GM19099 (cell line): ENCODE results near the gene PRKD2.

Source experiments
- POLR2A ChIP-seq: IDR thresholded peaks from 3 replicates; pipeline ENCODE4 v1.6.1; 2011; ENCODE audit warnings: low read depth; ENCODE audit not compliant: insufficient read length; ENCODE audit errors: extremely low read depth

The PRKD2 gene

GRCh38 chr19:46745521-46746280 is 28.8 kb upstream of the PRKD2 start, which contains the start of gene FKRP:
FKRP (plus strand) TSS chr19:46746057; CDS start chr19:46755451, 9,394 bp downstream.
- peak; percentile 11 for TF ChIP-seq POLR2A

- no peak for TF ChIP-seq POLR2A
Measured at GRCh38 chr19:46745030-46745429, 28.1 kb upstream of the PRKD2 start.

- no peak for TF ChIP-seq POLR2A
Measured at GRCh38 chr19:46744005-46744691, 27.2 kb upstream of the PRKD2 start.

GRCh38 chr19:46742926-46743480 is 26.1 kb upstream of the PRKD2 start:
- no peak for TF ChIP-seq POLR2A

- TF ChIP-seq POLR2A, result no peak
Measured at GRCh38 chr19:46741447-46741846, 24.5 kb upstream of the PRKD2 start.

GRCh38 chr19:46739290-46739771 is 22.4 kb upstream of the PRKD2 start:
- TF ChIP-seq POLR2A, result no peak

- no peak for TF ChIP-seq POLR2A
Measured at GRCh38 chr19:46737761-46738171, 20.9 kb upstream of the PRKD2 start.

- no peak for TF ChIP-seq POLR2A
Measured at GRCh38 chr19:46737298-46737654, 20.4 kb upstream of the PRKD2 start.

- no peak for TF ChIP-seq POLR2A
Measured at GRCh38 chr19:46736531-46737297, 19.8 kb upstream of the PRKD2 start.

GRCh38 chr19:46733690-46734292 is 16.9 kb upstream of the PRKD2 start:
- TF ChIP-seq POLR2A, result no peak

GRCh38 chr19:46732966-46733689 is 16.2 kb upstream of the PRKD2 start:
- TF ChIP-seq POLR2A, result no peak

GRCh38 chr19:46732172-46732938 is 15.4 kb upstream of the PRKD2 start:
- TF ChIP-seq POLR2A, result no peak

GRCh38 chr19:46731584-46731983 is 14.7 kb upstream of the PRKD2 start:
- TF ChIP-seq POLR2A, result no peak
